ENCODE measurements around the gene RTN4IP1.

Gene RTN4IP1

DNA sequence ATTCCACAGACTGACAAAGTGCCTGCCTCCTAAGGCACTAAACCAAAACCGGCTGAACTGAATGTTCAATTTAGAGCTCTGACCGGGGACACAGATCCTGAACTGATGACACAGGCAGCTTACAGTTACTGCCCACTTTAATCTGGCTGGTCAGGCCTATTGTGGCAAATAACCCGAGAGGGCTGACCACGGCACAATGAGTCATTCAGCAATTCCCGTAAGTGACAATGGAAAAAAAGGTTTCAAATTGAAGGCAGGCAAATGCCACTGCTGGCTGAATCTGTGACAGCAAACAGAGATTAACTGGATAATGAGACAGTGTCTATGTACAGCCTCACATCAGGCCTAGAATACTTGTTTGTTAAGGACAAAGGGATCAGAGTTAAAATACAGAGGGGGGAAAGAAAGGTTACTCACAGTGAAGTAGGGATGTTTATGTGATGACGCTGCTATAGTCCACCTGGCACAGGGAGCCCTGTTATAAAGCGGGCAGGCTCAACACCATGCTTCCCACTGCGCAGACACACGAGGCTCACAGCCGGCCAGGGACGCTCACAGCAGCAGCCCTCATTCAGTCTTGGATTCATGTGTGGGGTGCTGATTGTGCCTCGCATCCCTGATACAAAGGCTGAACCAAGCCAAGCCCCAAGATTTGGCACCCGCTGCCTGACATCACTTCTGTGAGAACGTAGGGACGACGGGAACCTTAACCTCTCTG, 54.4 kb downstream of the RTN4IP1 start:
- DNase-seq (ENCODE audit: low read depth) = no peak
- TF ChIP-seq, protein P1, sequence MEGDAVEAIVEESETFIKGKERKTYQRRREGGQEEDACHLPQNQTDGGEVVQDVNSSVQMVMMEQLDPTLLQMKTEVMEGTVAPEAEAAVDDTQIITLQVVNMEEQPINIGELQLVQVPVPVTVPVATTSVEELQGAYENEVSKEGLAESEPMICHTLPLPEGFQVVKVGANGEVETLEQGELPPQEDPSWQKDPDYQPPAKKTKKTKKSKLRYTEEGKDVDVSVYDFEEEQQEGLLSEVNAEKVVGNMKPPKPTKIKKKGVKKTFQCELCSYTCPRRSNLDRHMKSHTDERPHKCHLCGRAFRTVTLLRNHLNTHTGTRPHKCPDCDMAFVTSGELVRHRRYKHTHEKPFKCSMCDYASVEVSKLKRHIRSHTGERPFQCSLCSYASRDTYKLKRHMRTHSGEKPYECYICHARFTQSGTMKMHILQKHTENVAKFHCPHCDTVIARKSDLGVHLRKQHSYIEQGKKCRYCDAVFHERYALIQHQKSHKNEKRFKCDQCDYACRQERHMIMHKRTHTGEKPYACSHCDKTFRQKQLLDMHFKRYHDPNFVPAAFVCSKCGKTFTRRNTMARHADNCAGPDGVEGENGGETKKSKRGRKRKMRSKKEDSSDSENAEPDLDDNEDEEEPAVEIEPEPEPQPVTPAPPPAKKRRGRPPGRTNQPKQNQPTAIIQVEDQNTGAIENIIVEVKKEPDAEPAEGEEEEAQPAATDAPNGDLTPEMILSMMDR (IDR thresholded peaks at IDR 0.05; ENCODE audit: insufficient read depth, low read depth, low read length, missing control alignments) = no peak
- no peak overlapping the region for H3K4me3 ChIP-seq (ENCODE audit: low read depth, low read length)

DNA sequence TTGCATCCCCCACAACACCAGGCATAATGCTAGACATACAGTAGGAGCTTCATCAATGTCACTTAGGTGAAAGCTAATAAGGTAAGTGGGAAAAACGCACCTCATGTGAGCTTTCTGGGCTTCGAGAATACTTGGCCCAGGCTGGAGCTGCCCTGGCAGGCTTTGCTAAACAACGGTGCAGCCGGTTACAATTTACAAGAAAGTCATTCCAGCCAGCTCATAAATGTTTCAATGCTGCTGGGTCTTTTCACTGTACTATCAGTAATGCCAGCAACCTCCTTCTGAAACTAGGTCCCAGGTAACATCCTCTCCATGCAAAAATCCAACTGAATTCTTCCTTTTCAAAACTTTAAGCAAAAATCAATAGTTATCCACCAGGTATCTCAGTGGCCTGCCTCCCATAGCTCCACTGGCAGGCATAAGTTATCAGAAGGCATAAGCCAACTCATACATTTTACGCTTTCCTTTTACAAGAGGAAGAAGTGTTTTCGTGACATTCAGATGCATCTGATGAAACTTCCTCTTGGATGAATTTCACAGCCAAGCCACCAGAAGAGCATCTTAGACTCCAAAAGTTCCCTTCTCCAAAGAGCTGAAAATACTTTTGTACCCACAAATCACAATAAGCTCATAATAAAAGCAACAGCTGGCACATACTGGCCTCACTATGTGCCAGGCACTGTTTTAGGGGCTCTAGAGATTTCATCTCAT, 56.3 kb downstream of the RTN4IP1 start:
- no peak for DNase-seq (ENCODE audit: low read depth)
- no peak overlapping the region for H3K4me3 ChIP-seq (ENCODE audit: low read depth, low read length)
- TF ChIP-seq, protein P1 (IDR thresholded peaks at IDR 0.05; ENCODE audit: insufficient read depth, low read depth, low read length, missing control alignments) = no peak

DNA sequence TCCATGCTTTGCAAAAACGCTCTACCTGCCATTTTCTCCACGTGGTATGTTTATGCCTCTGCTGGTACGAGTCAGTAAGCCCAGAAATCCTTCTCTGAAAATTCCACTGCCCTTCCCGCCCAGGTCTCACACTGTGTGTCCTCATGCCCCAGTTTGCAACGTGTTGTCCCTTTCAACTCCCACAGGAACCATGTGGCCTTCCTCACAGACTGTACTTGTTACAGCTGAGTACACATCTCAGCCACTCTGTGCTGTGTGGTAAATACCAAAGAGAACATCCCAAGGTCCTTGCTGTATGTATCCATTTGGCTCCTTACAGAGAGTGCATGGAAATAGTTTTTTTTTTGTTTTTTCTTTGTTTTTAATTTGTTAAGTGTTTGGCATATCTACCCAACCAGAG, 56.9 kb downstream of the RTN4IP1 start:
- TF ChIP-seq, protein P1 (IDR thresholded peaks at IDR 0.05; ENCODE audit: insufficient read depth, low read depth, low read length, missing control alignments) = no peak
- no peak overlapping the region for H3K4me3 ChIP-seq (ENCODE audit: low read depth, low read length)
- no peak for DNase-seq (ENCODE audit: low read depth)

DNA sequence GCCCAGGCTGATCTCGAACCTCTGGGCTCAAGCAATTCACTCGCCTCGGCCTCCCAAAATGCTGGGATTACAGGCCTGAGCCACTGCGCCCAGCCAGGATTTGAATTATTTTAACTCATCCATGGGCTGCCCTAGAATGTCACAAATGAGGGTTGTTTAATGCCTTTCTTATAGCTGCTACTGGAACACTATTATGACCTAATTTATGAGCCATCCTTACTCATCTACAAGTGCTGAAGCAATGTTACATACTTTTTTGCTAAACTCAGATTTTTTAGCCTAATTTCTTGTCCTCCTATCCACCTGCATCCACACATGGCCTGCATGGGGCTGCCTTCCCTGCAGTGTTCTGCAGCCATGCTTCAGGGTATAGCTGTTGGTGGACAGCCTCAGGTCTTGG, 59.9 kb downstream of the RTN4IP1 start:
- TF ChIP-seq, protein P1 (IDR thresholded peaks at IDR 0.05; ENCODE audit: insufficient read depth, low read depth, low read length, missing control alignments) = no peak
- no peak overlapping the region for H3K4me3 ChIP-seq (ENCODE audit: low read depth, low read length)
- no peak for DNase-seq (ENCODE audit: low read depth)

DNA sequence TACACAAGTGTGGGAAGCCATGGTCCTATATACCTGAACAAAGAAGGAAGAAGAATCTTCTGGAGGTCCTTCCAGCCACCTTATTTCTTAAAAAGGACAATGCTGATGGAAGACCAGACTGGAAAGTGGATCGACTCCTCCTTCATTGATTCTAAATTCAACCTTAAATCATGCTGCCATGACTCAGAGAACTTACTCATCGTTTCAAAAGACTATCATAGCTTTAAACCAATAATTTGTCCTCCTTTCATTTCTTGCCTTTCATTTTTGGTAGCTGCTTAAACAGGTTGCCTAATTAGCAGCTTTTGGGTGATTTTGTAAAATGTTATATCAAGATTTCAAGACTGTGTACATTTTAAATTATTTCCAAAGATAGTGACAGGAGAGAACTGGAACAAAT, 60.8 kb downstream of the RTN4IP1 start:
- TF ChIP-seq, protein P1 (IDR thresholded peaks at IDR 0.05; ENCODE audit: insufficient read depth, low read depth, low read length, missing control alignments) = no peak
- no peak for DNase-seq (ENCODE audit: low read depth)

DNA sequence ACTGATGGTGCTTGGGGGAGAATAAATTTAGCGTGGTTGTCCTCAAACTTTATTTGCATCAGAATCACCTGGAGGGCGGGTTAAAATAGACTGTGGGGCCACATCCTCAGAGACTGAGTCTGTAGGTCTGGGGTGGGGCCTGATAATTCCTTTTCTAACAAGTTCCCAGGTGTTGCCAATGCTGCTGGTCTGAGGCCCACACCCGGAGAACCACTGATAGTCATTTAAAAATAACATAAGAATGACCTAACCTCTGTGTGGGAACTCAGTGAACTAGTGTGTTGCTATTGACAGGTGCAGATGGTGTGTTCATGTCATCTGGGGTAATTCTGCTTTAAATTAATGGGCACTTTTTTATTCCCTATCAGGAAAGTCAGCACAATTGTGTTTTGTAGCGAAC, 64.8 kb downstream of the RTN4IP1 start:
- TF ChIP-seq, protein P1 (IDR thresholded peaks at IDR 0.05; ENCODE audit: insufficient read depth, low read depth, low read length, missing control alignments) = no peak
- DNase-seq (ENCODE audit: low read depth) = no peak

More for the DNA sequence above, 60.8 kb downstream of the RTN4IP1 start:
- no peak overlapping the region for H3K4me3 ChIP-seq (ENCODE audit: low read depth, low read length)

More for the DNA sequence above, 64.8 kb downstream of the RTN4IP1 start:
- H3K4me3 ChIP-seq (ENCODE audit: low read depth, low read length) = no peak overlapping the region
